B cell (primary cell): ENCODE measurements around the gene PLEKHA7.

ENCODE experiments used
- EZH2 ChIP-seq: IDR thresholded peaks from 2 replicates; pipeline ENCODE4 v1.6.1; 2012; ENCODE audit warnings: borderline replicate concordance, low read depth, mild to moderate bottlenecking, moderate library complexity, low read length; ENCODE audit not compliant: insufficient read depth, poor library complexity, severe bottlenecking
- TF ChIP-seq, protein P1 (sequence below): fragments of 200-600 bp; IDR thresholded peaks from one replicate; pipeline ENCODE4 v1.8.0; 2022; ENCODE audit warnings: antibody characterized with exemption, mild to moderate bottlenecking

- TF ChIP-seq, protein P1, sequence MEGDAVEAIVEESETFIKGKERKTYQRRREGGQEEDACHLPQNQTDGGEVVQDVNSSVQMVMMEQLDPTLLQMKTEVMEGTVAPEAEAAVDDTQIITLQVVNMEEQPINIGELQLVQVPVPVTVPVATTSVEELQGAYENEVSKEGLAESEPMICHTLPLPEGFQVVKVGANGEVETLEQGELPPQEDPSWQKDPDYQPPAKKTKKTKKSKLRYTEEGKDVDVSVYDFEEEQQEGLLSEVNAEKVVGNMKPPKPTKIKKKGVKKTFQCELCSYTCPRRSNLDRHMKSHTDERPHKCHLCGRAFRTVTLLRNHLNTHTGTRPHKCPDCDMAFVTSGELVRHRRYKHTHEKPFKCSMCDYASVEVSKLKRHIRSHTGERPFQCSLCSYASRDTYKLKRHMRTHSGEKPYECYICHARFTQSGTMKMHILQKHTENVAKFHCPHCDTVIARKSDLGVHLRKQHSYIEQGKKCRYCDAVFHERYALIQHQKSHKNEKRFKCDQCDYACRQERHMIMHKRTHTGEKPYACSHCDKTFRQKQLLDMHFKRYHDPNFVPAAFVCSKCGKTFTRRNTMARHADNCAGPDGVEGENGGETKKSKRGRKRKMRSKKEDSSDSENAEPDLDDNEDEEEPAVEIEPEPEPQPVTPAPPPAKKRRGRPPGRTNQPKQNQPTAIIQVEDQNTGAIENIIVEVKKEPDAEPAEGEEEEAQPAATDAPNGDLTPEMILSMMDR: no peak
- no peak for TF ChIP-seq EZH2
Measured at GRCh38 chr11:16975906-16976305, 38.3 kb downstream of the PLEKHA7 start.
